NCI-H2029 treated with DMSO at 0.1 percent for 48 hours (cell line): ENCODE data around the gene ARL8B.

Experiments
- DNase-seq: peaks from one replicate; lab custom pipeline; 2025; lab: John Stamatoyannopoulos, UW

ARL8B gene

DNA sequence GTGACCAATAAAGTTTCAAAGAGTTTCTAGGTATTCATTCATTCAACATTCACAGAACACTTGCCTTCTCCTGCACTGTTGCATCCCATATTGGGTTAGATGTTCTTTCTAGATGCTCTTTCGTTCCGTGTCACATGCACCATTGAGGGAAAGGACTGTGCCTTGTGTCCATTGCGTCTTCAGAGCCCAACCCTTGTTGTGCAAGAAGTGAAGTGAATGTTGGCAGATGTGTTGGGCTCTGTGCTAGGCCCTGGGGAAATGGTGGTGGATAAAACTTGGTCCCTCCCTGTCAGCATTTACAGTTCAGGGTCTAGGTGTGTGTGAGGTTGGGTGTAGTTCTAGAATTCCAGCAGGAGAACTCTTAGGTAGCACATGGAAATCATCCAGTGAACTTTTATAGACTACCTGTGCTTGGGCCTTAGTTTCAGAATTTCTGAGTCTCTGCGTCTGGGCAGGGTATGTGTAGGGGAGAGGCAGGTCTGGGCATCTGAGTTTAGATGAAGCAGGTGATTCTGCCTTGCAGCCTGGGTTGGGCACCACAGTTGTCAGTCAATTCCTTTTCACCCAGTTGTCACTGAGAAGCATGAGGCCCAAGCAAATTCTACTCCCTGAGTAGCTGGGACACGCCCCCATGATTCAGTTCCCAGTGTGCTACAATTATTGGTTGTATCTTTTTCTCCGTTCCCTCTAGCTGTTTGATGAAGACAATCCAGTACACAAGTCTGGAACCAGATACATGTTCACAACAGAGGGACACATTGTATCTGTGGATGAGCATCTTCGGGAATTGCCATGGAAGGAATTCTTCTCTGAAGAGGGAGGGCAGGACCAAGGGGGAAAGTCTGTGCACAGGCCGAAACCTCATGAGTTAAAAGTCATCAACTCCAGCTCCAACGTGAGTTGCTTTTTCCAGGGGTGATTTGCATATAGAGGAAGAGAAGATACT, 90.8 kb downstream of the ARL8B start:
- no peak for DNase-seq

DNA sequence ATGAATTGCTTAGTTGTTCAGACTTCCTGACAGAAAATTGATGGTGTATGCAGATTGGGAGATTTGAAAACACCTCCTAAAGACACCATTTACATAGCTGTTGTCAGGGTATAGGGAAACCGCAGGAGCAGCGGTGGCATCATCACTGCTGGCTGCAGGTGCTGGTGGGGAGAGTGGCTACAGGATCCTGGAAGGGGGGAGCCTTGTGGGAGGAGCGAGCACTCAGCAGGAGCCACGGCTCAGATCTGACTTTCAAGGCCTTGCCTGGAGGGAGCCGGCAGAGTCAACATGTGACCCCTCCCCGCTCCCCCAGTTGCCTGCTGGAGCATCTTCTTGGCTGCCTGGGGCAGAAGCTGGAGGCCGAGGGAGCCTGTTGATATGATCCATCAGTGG, 91.5 kb downstream of the ARL8B start:
- DNase-seq = no peak

DNA sequence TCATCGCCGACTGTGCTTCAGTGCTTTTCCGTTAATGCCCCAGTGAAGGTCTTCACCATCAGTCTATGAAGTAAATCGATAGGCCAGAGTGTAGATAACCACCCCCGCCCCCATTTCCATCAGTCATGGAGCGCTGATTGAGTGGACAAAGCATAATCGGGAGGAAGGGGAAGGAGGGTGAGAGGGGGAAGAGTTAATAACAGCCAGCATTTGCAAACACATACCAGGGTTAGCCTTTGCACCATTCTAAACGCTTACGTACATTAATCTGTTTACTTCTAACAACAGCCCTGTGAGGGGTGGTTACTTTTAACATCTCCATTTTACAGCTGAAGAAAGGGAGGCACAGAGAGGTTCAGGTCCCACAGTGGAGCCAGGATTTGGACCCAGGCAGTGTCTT, 92.3 kb downstream of the ARL8B start:
- no peak for DNase-seq

DNA sequence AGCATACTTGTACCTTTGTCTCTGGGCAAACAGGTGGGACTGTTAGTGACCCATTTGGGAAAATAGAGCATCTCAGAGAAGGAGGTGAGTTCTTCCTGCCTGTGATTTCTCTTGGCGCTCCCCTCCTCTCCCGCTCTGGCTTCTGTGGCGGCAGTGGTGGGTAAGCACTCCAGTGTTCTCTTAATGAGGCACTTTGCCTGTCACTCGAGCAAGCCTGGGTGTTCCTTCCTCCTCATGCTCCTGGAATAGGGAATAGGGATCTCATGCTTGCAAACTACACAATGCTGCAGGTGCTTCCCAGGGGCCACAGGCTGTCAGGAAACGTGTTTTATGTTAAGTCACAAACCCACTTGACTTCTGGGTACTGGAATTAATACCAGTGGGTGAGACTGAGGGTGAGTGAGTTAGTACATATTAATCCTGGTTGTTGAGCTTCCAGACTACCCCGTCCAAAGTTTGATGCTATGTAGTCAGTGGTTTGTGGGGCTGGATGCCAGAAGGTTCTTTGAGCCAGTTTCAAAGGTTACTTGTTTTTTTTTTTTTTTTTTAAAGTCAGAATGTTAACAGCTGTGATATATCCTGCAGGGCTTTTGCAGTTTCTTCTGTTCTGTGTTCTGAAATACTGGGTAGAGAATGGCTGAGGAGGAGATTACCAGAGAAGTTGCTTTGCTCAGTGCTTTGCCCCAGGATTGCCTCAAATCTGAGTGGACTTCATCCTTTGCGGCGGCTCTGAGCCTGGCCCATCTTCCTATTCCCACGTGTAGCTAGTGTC, 95.9 kb downstream of the ARL8B start:
- DNase-seq = peak; percentile 87

DNA sequence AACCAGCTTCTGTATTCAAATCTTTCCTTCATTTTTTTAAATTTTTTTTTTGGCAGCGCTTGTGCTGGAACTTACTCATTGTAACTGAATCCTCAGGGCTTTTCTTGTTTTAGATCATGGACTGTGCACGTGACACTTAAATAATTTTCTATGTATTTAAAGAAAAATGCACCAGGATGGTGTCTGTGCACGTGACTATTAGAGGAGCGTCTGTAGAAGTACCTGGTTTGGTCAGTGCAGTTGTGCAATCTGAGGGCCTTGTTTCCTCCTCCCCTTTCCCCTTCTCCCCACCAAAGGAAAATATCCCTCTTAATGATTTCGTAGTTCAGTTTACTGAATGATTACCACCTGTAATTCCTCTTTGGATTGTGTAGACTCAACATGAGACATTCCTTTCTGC, 96.7 kb downstream of the ARL8B start:
- no peak for DNase-seq

DNA sequence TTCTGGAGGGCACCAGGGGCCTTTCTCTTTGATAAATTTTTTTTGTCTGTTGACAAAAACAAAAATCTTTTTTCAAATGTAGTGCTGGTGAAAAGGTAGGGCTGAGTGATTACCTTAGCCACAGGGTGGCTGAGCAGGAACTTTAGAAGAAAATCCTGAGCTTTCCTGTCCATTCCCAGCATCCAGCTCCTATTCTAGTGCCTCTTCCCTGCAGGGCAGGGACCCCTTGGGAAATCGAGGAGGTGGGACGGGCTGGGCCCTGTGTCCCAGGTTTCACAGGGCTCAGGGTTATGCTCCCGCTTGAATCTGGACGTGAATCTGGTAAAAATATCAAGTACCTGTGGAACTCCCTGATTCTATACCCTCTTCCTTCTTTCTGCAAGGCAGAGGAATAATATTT, 97.1 kb downstream of the ARL8B start:
- no peak for DNase-seq

DNA sequence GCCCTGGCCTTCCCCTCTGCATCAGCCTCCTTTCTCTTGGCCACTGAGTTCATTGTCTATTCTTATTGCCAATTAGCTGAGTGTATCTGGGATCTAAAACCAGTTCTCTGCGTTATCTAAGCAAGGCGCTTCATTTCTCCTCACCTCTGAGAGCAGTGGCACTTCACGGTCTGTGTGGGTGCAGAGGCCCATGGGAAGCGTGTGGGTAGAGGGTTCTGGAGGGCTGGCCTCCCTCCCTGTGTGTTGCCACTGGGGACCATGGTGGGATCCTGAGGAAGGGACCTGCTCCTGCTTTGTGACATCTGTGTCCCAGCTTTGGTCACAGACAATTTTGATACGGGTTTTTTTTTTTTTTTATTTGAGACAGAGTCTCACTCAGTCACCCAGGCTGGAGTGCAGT, 98.1 kb downstream of the ARL8B start:
- no peak for DNase-seq

DNA sequence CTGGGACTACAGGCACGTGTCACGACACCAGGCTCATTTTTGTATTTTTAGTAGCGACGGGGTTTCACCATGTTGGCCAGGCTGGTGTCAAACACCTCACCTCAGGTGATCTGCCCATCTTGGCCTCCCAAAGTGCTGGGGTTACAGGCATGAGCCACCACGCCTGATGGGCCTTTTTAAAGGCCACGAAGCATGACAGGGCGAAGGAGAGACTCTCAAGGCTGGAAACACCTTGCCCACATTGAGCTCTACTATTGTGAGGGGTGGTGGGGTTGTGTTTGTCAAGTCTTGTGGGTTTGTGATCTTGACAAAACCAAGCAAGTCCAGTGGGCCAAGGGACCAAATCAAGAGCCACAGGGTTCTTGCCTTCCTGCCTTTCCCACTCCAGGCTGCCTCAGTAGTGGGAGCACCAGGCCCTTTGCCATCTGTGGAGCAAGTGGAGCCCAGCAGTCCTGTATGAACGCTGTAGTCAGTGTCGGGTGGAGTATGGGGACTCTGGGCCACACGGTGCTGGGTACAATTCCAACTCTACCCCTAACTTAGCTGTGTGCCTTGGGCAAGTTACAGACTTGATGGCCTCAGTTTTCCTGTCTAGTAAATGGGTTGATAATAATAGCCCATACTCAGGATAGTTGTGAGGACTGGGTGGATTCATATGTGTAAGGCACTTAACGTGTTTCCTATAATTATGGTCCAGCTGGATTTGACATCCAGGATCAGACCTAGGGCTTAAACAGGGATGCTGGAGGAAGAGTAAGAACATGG, 98.8 kb downstream of the ARL8B start:
- no peak for DNase-seq

DNA sequence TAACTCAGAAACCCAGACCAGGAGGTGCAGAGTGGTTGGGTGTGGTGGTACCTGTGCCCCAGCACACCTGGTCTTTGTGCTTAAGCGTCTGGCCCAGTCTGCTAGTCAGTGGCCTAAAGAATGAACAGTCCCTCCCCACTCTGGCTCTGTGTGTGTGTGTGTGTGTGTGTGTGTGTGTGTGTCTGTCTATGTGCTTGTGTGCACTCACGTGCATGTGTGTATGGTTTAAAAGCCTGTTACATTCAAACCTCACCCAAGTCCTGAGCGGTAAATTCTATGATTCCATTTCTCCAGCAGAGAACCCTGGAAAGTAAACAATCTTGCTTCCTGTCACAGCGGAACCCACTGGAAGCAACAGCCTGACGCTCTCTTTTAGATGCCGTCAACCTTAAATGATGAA, 99.6 kb downstream of the ARL8B start:
- no peak for DNase-seq

DNA sequence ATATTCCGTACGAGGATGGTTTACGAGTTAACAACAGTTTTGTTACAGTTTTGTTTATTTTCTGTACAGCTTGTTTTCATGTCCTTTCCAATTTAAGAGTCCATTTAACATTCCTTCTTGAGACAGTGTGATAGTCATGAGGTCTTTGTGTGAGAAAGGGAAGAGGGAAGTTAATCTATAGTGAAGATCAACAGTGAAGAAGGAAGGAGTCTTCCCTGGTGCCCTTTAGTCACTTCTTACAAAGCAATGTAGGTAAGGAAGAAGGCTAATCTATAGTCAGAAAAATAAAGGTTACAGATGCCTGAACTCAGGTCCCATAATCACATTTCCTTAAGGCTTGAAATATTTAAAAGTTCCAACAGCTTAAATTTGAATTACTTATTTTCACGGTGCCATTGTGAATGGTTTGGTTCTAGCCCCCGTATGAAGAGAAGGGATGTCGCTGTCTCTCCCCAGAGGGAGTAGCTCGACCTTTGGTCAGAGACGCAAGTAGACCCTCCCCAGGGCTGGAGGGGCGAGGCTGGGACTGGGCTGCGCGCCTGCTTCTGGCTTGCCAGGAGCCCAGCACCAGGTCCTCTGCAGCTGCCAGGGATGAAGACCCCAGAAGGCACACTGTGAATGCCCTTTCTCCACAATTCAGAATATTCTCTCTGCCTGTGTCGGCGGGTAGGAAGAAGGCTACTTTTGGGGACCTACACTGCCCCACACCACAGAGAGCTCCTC, 100.4 kb downstream of the ARL8B start:
- no peak for DNase-seq

DNA sequence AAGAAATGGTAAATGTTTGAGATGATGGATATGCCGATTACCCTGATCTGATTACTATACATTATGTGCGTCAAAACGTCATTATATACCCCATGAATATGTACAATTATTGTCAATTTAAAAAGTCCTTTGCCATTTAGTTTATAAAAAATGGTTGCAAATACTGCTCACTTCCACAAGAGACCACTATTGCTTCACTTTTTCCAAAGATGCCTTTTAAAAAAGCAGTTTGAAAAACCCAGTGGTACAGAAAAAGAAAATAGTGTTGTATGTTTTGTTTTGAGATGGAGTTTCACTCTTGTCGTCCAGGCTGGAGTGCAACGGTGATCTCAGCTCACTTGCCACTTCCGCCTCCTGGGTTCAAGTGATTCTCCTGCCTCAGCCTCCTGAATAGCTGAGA, 104.7 kb downstream of the ARL8B start:
- no peak for DNase-seq

DNA sequence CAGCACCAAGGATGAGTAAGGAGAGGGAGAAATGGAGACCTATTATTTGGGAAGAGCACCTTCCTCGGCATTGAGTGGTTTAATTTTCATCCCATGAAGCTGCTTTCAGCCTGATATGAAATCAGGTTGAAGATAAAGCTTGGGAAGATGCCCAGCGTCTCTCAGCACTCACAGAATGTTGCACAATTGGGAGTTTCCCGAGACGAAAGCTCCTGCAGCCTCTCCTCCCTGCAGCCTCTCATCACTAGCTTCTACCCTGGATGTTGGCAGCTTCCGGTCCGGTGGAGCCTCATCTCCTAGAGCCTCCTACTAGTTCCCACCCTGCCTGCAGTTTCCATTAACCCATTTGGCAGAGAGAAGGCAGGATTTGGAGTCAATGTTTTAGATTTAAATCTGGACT, 105.7 kb downstream of the ARL8B start:
- DNase-seq = no peak

DNA sequence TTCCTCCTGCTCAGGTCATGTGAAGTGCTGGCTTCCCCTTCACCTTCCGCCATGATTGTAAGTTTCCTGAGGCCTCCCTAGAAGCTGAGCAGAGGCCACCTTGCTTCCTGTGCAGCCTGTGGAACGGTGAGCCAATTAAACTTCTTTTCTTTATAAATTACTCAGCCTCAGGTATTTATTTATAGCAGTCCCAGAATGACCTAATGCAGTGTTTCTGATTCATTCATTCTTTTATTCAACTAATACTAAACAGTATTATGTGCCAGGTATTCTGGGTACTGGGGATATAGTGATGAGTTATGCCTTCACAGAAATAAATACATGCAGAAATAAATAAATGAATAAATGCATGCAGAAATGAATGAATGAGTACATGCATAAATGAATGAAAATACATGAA, 107.3 kb downstream of the ARL8B start:
- DNase-seq = no peak
